Measurements from ENCODE around the gene CEACAM4.
"Not testable (repeated sequence)": the region's sequence is repeated elsewhere in the genome, so short reads cannot be mapped to it uniquely, and the experiment has no call there.

Gene CEACAM4

DNA sequence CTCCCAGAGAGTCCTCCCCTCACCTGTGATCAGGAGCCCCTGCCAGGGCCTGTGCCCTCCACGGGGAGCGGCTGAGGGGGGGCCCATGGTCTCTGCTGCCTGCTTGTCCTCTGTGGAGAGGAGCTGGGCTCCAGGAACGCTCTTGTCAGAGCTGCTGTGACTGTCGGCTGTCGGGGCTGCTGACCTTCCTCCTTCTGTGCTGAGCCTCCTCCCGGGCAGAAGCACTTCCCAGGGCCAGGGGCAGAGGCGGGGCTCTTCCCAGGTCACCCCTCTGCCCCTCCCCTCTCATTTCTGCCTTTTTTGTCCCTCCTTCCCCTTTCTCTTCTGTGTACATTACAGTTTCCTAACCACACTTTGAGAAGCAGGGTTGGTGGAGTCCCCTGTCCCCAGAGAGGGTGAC, at the start of gene CEACAM4:
Gene CEACAM4 (minus strand): TSS at position 198 of the 400 bp plus-strand sequence. CDS start 111 bp downstream, at position 87.
- DNase-seq (ENCODE audit: low read depth), result no peak

DNA sequence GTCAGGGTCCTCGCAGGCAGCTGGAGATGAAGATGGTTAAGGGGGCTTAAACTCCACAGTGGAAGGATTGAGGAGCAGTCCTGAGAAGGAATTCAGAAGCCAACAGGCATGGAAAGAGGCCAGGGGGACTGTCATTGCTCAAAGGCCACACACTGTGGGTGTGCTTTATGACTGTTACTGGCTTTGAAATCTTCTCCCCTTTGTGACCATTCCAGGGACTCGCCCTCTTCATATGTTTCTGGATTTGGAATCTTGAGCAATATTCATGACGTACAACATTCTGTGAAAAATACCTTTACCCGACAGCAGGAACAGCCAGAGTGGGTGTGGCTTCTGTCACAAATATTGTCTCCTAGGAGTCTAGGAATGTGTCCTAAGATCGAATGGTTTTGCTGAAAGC, 44.6 kb upstream of the CEACAM4 start:
- no peak for DNase-seq (ENCODE audit: low read depth)

DNA sequence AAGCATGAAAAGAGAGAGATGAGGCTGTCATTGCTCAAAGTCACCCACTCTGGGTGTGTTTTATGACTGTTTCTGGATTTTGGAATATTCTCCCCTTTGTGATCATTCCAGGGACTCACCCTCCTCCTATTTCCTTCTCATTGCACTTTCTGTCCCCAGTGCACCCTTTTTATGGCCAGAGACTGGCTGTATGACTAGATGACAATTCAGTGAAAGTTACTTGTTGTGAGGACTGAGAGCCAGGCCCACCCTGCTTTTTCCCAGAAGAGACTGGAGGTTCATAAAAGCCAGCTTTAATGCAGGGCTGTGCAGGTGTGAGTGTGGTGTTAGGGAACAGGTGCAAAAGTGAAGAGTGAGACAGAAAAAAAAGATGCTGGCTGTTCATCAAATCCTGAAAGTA, 43.9 kb upstream of the CEACAM4 start:
- DNase-seq (ENCODE audit: low read depth), result no peak

DNA sequence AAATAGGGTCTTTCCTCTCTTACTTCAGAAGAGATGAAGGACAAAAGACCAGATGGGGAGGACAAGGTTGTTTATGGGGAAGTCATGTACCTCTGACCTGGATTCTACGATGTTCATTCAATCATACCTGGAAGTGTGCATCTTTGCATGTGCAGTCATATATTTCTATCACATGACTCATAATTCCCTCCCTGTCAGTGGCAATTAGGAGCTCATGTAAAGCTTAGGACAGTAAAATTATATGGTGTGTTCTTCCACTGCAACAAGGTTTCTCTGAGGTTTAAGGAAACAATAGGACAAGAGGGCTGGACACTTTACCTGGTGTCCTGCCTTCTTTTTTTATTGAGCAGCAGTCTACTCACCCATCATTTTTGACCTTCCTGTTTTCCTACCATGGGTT, 41.4 kb upstream of the CEACAM4 start:
- DNase-seq (ENCODE audit: low read depth), result no peak

DNA sequence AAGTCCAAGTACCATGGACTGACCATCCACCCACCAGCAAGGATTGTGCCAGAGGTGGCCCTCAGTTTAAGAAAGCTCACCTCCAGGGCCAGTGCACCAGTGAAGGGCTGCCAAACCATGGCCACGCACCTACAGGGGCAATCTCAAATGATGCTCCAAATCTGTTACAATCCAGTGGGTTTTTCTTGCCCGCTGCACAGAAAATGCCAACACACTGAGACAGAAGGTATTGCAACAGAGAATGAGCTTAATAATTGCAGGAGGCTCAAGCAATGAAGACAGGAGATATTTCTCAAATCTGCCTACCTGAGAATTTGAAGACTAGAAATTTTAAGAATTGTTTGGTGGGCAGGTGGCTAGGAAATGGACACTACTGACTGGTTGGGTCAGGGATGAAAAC, 39.2 kb upstream of the CEACAM4 start:
- DNase-seq (ENCODE audit: low read depth), result no peak

DNA sequence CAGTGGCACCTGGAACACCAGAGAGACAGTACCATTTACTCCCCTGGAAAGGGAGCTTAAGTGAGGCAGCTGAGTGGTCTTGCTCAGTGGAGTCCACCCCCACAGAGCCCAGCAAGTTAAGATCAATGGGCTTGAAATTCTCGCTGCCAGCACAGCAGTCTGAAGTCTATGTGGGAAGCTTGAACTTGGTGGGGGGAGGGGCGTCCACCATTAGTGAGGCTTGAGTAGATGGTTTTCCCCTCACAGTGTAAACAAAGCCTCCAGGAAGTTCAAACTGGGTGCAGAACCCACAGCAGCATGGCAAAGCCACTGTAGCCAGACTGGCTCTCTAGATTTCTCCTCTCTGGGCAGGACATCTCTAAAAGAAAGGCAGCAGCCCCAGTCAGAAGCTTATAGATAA, 30.3 kb upstream of the CEACAM4 start:
- DNase-seq (ENCODE audit: low read depth), result no peak

DNA sequence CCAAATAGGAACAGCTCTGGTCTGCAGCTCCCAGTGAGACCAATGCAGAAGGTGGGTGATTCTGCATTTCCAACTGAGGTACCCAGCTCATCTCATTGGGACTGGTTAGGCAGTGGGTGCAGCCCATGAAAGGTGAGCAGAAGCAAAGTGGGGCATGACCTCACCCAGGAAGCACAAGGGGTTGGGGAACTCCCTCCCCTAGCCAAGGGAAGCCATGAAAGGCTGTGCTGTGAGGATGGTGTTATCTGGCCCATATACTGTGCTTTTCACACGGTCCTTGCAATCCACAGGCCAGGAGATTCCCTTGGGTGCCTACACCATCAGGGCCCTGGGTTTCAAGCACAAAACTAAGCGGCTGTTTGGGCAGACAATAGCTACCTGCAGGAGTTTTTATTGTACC, 29.9 kb upstream of the CEACAM4 start:
- DNase-seq (ENCODE audit: low read depth), result not testable (repeated sequence)

DNA sequence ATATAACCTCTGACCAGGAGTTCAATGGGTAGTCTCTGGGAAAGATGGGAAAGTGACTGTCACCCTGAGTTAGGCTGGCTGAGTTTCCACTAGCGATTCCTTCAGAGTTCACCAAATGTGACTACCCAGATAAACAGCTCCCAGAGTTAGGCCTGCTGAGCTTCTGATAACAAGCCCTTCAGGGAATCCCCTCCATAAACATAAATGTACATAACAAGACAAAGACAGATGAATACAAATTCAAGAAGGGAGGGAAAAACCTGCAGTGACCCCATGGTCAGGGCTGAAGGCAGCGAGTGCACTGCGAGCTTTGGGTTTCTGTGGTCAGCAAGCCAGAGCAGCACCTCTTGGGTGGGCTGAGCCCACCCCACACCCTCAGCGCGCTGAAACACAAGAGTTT, 25.4 kb upstream of the CEACAM4 start:
- no peak for DNase-seq (ENCODE audit: low read depth)

DNA sequence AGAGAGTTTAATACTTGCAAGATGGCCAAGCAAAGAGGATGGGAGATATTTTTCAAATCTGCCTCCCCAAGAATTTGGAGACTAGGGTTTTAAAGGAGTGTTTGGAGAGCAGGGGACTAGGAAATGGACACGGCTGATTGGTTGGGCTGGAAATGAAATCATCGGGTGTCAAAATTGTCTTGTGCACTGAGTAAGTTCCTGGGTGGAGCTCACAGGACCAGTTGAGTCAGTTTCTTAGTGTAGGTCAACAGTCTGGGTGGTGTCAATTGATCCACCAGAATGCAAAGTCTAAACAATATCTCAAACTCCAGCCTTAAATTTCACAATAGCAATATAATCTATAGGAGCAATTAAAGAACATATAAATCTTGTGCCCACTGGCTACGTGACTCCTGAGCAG, 23.0 kb upstream of the CEACAM4 start:
- no peak for DNase-seq (ENCODE audit: low read depth)

DNA sequence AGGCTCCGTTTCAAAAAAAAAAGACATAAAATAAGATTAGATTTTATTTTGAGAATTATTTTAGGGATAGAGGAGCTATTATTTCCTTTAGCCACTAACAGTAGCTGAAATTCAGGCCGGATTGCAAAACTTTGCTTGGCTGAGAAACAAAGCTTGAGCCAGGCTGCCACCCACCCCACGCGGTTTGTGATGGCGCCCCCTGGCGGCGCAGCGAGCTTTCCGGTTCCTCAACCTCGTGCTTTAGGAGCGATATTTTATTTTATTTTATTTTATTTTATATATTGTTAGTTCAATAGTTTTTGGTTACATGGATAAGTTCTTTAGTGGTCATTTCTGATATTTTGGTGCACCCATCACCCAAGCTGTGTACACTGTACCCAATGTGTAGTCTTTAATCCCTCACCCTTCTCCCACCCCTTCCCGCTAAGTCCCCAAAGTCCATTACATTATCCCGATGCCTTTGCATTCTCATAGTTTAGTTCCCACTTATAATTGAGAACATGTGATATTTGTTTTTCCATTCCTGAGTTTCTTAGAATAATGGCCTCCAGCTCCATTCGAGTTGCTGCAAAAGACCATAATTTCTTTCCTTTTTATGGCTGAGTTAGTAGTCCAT, 19.8 kb upstream of the CEACAM4 start:
- no peak for DNase-seq (ENCODE audit: low read depth)

DNA sequence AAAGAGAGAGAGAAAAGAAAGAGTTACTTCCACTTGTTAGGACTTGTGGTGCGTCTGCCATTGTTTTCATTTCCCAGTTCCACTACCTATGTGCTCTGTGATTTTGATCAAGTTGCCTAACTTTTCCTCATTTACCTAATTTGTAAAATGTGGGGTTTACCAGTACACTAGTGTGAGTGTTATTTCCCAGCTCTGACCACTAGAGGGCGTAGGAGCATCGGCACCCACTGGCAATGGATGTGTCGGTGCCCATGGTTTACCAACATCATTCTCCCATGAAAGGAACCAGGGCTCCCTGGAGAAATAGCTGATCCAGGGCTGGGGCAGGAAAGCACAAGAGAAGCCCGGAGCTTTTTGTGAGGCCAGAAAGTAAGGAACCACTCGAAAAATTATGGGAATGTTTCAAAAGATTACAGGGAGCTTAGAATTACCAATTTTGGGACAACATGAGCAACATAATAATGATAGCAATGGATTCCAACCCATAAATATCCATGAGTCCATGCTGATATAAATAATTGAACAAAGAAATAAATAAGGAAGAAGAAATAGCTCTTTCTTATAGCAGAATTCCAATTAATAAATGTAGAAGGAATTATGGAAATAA, 15.1 kb upstream of the CEACAM4 start:
- DNase-seq (ENCODE audit: low read depth), result peak; percentile 30

DNA sequence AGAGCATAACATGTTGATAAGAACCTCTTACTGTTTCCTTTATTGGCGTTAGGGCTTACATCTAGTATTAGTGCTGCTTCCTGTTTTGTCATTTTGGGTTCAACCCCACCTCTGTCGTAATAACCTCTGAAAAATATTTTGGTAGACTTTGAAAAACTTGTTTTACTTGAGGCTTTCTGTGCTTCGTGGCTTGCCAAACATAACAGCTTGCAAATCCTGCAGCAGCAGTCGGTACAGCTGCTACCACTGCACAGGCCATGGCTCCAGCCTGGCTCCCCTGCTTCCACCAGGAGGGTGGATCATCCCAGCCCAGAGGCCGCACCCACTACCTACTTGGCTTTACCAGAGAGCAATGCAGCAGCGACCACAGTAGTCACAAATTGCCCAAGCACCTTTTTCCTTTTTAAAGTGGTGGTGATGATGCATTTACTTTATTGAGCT, 11.8 kb upstream of the CEACAM4 start:
- no peak for DNase-seq (ENCODE audit: low read depth)

DNA sequence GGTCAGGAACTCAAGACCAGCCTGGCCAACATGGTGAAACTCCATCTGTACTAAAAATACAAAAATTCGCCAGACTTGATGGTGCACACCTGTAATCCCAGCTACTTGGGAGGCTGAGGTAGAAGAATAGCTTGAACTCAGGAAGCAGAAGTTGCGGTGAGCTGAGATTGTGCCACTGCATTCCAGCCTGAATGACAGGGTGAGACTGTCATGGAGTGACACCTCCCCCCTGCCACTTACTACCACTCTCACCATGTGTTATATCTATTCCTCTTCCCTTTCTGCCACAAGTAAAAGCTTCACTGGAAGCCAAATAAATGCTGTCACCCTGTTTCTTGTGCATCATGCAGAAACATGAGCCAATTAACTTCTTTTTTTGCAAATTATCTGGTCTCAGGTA, 10.6 kb upstream of the CEACAM4 start:
- DNase-seq (ENCODE audit: low read depth), result no peak

DNA sequence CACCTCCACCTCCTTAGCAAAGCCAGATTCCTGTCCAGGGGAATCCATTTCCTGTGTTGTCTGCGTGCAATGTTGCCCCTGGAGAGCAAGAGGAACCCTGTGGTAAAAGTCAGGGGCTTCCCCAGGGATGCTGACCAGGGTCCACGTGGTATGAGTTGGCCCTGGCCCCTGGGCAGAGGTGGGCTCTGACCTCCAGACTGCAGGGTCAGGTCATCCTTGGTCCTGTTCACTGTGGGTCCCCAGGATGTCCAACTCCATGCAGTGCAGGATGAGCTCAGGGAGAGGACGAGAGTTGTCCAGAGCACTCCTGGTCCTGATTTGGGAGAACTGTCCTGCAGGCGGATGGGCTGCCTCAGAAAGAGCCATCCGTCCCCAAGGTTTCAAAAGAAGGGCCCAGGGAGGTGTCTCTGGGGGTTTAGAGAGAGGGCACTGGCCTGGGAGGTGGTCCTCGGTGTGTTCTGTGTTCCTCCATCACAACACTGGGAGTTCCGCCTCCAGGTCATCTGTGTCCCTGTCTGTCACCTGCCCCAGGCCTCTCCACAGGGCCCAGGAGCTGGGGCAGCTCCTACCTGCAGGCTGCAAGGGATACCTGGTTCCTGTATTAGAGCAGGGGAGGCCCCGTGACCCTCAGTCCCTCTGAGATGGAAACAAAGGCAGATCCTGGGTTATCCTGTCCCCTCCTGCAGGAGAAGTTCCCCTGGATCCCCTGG, 1.2 kb upstream of the CEACAM4 start:
- no peak for DNase-seq (ENCODE audit: low read depth)

DNA sequence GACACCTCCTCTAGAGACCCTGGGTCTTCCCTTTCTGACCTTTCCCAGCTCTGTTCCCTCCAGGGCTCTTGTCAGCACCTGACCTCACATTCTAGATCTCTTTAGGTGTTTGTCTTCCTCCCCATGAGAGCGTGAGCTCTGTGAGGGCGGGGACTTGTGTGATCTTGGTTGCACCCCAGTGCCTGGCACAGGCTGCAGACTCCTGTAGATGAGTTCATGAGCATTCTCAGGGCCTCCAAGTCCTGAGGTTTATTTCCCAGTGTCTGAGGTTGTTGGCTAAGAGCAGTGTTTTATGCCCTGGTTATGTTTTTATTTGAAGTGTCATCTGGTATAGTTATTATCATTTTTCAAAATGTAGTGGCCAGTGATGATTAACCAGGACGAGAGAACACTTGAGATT, 596 bp downstream of the CEACAM4 start:
- DNase-seq (ENCODE audit: low read depth), result no peak

DNA sequence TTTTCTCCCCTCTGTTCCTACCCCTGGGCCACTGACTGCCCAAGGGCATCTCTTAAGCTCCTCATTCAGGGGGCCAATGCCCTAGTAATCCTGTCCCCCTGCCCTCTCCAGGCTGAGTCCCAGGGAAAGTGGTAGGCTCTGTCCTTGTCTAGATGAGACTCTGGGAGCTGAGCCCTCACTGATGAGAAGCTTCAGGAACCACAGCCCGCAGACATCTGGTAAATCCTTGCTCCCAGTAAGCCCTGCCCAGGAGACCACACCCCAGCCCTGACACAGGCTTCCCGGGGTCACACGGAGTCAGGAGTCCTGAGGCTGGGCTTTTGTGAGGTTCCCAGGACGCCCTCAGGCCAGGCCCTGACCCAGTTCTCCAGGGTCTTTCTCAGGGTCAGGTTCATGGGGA, 1.9 kb downstream of the CEACAM4 start:
- no peak for DNase-seq (ENCODE audit: low read depth)

DNA sequence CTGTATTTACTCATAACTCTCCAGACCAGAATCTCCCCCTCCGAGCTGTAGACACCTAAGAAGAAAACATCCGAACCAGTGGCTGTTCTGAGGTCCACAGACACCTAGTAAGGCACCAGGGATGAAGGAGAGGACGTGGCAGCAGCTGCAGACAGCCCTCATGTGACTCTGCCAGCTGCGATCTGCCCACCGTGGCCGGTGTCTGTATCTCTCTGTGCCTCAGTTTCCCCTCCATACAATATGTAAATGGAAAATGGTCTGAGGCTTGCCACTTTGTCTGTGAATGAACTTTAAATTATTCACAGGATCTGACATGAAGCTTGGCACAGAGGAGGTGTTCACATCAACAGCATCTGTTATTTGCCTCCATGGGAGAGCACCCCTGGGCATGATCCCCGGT, 2.4 kb downstream of the CEACAM4 start:
- DNase-seq (ENCODE audit: low read depth), result no peak

DNA sequence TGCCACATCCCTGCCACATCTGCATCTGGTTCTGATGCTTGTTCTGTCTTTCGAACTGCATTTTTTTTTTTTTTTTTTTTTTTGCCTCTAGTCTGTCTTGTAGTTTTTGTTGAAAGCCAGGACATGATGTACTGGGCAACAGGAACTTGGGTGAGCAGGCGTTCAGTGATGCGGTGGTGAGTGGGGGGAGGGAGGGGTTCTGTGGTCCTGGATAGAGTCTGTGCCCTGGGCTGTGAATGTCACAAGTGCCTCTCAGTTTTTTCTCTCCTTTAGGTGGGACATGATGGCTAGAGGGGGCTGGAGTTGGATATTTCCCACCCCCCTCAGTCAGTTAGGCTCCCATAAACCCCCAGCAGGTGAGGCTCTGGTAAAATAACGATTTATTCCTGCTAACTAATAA, 3.5 kb downstream of the CEACAM4 start:
- no peak for DNase-seq (ENCODE audit: low read depth)

DNA sequence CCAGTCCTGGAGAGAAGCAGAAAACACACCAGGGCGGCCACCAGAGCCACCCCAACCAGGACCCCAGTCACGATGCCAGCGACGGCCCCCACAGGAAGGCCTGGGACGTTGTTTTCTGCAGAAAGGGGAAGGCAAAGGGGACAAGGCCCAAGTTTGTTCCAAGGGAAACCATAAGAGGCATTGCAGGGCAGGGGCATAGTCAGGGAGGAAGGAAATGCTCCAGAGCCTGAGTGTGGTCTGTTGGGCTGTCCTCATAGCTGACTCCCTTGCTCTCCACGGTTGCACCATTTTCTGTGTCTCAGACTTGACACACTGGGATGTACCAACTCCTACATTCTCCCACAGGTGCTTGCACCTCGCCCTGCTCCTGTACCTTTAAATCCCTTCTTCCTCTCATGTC, 5.2 kb downstream of the CEACAM4 start:
- no peak for DNase-seq (ENCODE audit: low read depth)

DNA sequence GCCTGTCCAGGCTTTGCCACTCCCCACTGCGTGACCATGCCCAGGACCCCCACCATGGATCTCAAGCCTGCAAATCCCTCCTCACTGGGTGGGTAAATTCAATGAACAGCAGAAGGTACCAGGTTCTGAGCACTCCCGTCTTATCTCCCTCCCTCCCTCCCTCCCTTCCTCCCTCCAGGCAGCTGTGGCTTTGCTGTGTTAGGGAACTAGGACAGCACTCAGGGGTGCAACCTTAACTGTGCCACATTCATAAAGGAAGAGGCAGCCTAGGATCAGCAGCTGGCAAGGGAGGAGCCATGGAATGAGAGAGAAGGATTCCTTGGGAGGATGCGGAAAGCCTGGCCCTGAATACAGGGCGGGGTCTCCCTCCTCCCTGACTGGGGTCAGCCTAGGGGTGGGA, 5.6 kb downstream of the CEACAM4 start:
- no peak for DNase-seq (ENCODE audit: low read depth)

DNA sequence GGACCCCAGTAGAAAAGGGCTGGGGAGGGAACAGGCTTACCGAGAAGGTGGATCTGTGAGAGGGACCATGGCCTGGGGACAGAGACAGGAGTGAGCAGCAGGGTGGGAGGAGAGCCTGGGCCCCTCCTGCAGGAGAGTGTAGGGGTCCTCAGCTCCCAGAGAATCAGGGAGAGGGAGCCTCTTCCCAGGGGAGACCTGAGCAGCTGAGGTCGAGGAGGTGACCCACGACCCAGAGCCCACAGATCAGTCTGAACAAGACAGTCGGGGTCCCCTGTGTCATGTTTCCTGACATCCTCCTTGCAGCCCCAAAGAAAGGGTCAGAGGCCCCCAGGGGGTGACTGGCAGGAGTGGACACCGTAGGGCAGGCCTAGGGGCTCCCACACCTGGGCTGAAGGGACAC, 6.7 kb downstream of the CEACAM4 start:
- no peak for DNase-seq (ENCODE audit: low read depth)

DNA sequence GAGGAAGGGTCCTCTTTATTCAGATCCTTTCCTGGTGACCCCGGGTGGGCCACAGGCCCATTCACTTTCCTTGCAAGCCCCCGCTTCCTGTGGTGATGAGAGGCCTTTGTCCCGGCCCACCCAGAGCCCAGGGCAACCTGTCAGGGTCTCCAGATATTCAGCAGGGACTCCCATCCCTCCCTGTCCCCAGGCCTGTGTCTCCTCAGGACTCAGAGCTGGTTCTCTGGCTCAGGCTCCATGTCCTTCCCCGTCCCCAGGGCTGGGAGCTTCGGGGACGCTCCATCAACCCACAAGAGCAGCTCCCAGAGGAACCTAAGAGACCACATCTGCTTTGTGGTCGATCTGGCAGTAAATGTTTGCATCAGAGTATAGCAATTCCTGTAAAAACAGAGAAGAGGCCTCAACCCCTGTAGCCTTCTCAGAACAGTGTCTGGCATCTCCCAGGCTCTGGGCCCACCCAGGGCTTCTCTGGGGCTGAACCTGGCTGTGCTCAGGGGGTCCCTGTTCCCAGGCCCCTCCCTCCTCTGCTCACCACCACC, 7.8 kb downstream of the CEACAM4 start:
- no peak for DNase-seq (ENCODE audit: low read depth)

DNA sequence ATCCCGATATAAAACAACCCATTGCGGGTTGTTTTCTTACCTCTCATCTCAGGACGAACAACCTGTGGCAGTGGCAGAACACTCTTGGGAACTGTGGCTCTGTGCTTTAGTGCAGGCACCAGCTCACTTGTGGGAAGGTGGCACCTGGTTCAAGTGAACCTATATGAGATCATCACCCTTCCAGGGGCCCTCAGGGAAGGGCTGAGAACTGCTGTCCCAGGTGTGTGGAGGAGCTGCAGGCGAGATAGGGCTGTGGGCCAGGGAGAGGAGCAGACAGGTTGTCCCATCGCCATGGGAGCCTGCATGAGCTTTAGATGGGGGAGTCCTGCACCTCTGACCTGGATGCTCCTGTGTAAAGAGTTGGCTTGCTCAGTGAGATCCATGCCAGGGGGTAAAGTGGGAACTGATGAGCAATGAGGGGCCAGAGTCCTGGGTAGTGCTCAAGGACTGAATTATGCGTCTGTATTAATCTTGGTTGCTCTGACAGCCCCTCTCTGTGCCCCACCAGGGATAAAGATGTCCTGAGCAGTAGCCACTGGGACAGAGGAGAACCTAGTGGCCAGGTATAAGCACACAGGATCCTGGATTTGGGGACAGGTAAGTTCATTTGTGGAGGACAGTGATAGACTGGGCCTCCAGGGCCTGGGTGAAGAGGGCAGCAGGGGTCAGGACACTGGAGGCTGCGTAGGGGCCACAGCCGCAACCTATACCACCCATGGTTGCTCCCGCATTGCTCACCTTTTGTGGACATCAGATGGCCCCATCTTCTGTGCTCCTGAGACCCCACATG, 8.7 kb downstream of the CEACAM4 start:
- DNase-seq (ENCODE audit: low read depth), result no peak
